OCI-LY1 (cell line): Measurements from ENCODE around the gene ZBTB42.

Source experiments
- H2AFZ ChIP-seq: fragments of 200-600 bp; sonication (generic), shearing (Covaris generic); 2 replicates; pipeline ENCODE4 v1.6.0; 2014; ENCODE audit warnings: antibody characterized with exemption, mild to moderate bottlenecking, low read length
- H3F3A ChIP-seq: fragments of 200-600 bp; sonication (generic), shearing (Covaris generic); 2 replicates; pipeline ENCODE4 v1.6.0; 2014; ENCODE audit warnings: mild to moderate bottlenecking, antibody characterized with exemption, low read length, moderate library complexity; ENCODE audit not compliant: insufficient read depth
- H3K27ac ChIP-seq: fragments of 200-600 bp; sonication (generic); 2 replicates; pipeline ENCODE4 v1.5.1; 2014; ENCODE audit warnings: low read length, mixed run types, mild to moderate bottlenecking, low read depth; ENCODE audit not compliant: poor library complexity, severe bottlenecking
- H3K27me3 ChIP-seq: fragments of 200-600 bp; sonication (generic); 2 replicates; pipeline ENCODE4 v1.6.0; 2014; ENCODE audit warnings: antibody characterized with exemption, mild to moderate bottlenecking, low read length, moderate library complexity; ENCODE audit not compliant: insufficient read depth
- H3K36me3 ChIP-seq: fragments of 200-600 bp; sonication (generic); 2 replicates; pipeline ENCODE4 v1.6.1; 2014; ENCODE audit warnings: mild to moderate bottlenecking, antibody characterized with exemption, low read length, moderate library complexity, mixed read lengths; ENCODE audit not compliant: insufficient read depth
- H3K4me1 ChIP-seq: fragments of 200-600 bp; sonication (generic); 2 replicates; pipeline ENCODE4 v1.5.1; 2014; ENCODE audit warnings: mild to moderate bottlenecking, low read length, moderate library complexity; ENCODE audit not compliant: insufficient read depth, severe bottlenecking
- H3K4me2 ChIP-seq: fragments of 200-600 bp; sonication (generic), shearing (Covaris generic); 2 replicates; pipeline ENCODE4 v1.6.1; 2014; ENCODE audit warnings: low read length
- H3K4me3 ChIP-seq: fragments of 200-600 bp; sonication (generic); 2 replicates; pipeline ENCODE4 v1.5.1; 2014; ENCODE audit warnings: low read length, low read depth, mild to moderate bottlenecking, mixed read lengths; ENCODE audit not compliant: poor library complexity, severe bottlenecking
- H3K79me2 ChIP-seq: fragments of 200-600 bp; shearing (Covaris generic); 2 replicates; pipeline ENCODE4 v1.6.1; 2016; ENCODE audit warnings: mixed run types, low read length, mixed read lengths; ENCODE audit not compliant: insufficient read depth
- H3K9ac ChIP-seq: fragments of 200-600 bp; sonication (generic), shearing (Covaris generic); 2 replicates; pipeline ENCODE4 v1.6.1; 2014; ENCODE audit warnings: mild to moderate bottlenecking, low read length, mixed read lengths
- H3K9me2 ChIP-seq: fragments of 200-600 bp; sonication (generic), shearing (Covaris generic); 2 replicates; pipeline ENCODE4 v1.6.1; 2014; ENCODE audit warnings: low read depth, mild to moderate bottlenecking, low read length, mixed read lengths
- H3K9me3 ChIP-seq: fragments of 200-600 bp; shearing (Covaris generic); 2 replicates; pipeline ENCODE4 v1.6.1; 2014; ENCODE audit warnings: low read length, mixed read lengths
- H4K20me1 ChIP-seq: fragments of 200-600 bp; sonication (generic), shearing (Covaris generic); 2 replicates; pipeline ENCODE4 v1.6.0; 2016; ENCODE audit warnings: mild to moderate bottlenecking, low read length; ENCODE audit not compliant: insufficient read depth
- CTCF ChIP-seq: fragments of 200-600 bp; sonication (generic), shearing (Covaris generic); IDR thresholded peaks from 2 replicates; pipeline ENCODE4 v1.5.1; 2017; ENCODE audit warnings: mild to moderate bottlenecking, antibody characterized with exemption, low read length, moderate library complexity, mixed read lengths
- EZH2 ChIP-seq: fragments of 200-600 bp; sonication (generic), shearing (Covaris generic); IDR thresholded peaks from 2 replicates; pipeline ENCODE4 v1.8.0; 2017; ENCODE audit warnings: borderline replicate concordance, mixed run types, mild to moderate bottlenecking, antibody characterized with exemption, low read length, moderate library complexity, mixed read lengths

The ZBTB42 gene

GRCh38 chr14:104820669-104821228, 19.8 kb downstream of the ZBTB42 start:
- no peak overlapping the region for H3K9ac ChIP-seq
- TF ChIP-seq EZH2 (no peak), CTCF (no peak)
- H3K36me3 ChIP-seq: peaks cover 16% of the 10 kb centered on the region; the same call in 1 of the 2 replicates

GRCh38 chr14:104821229-104821945, 20.5 kb downstream of the ZBTB42 start:
- Histone ChIP-seq H3K4me1 (peaks cover 12% of the 10 kb centered on the region), H3K4me3 (no peak overlapping the region), H3K36me3 (peaks cover 16% of the 10 kb centered on the region; the same call in 1 of the 2 replicates), H3K9me2 (no peaks in the 10 kb centered on the region), H4K20me1 (no peaks in the 10 kb centered on the region), H3K4me2 (no peak overlapping the region), H3K27ac (no peak overlapping the region), H3K79me2 (no peaks in the 10 kb centered on the region), H3K9ac (no peak overlapping the region), H3K9me3 (0 out of 2 replicates have a peak, but pooled peaks cover 2% of the 10 kb centered on the region), H3K27me3 (peaks cover 8% of the 10 kb centered on the region; the same call in 1 of the 2 replicates), H2AFZ (no peak overlapping the region), H3F3A (no peaks in the 10 kb centered on the region)
- no peak for TF ChIP-seq EZH2
- no peak for TF ChIP-seq CTCF

More at GRCh38 chr14:104820669-104821228, 19.8 kb downstream of the ZBTB42 start:
- H3F3A ChIP-seq: no peaks in the 10 kb centered on the region
- H3K4me1 ChIP-seq: peaks cover 10% of the 10 kb centered on the region
- H3K4me3 ChIP-seq: no peak overlapping the region
- H3K27ac ChIP-seq: no peak overlapping the region
- no peak overlapping the region for H2AFZ ChIP-seq
- H4K20me1 ChIP-seq: no peaks in the 10 kb centered on the region
- H3K9me3 ChIP-seq: 0 out of 2 replicates have a peak, but pooled peaks cover 2% of the 10 kb centered on the region
- no peak overlapping the region for H3K4me2 ChIP-seq
- H3K79me2 ChIP-seq: no peaks in the 10 kb centered on the region
- H3K27me3 ChIP-seq: peaks cover 8% of the 10 kb centered on the region; the same call in 1 of the 2 replicates
- no peaks in the 10 kb centered on the region for H3K9me2 ChIP-seq

- no peaks in the 10 kb centered on the region for H3K79me2 ChIP-seq
- TF ChIP-seq EZH2 (no peak), CTCF (no peak)
- no peak overlapping the region for H2AFZ ChIP-seq
- H4K20me1 ChIP-seq: no peaks in the 10 kb centered on the region
- H3K9me3 ChIP-seq: 0 out of 2 replicates have a peak, but pooled peaks cover 2% of the 10 kb centered on the region
- H3K36me3 ChIP-seq: peaks cover 16% of the 10 kb centered on the region; the same call in 1 of the 2 replicates
- H3K4me2 ChIP-seq: no peak overlapping the region
- no peaks in the 10 kb centered on the region for H3F3A ChIP-seq
- H3K27me3 ChIP-seq: peaks cover 8% of the 10 kb centered on the region; the same call in 1 of the 2 replicates
- H3K9me2 ChIP-seq: no peaks in the 10 kb centered on the region
- no peak overlapping the region for H3K4me3 ChIP-seq
- peaks cover 5% of the 10 kb centered on the region for H3K4me1 ChIP-seq
- H3K9ac ChIP-seq: no peak overlapping the region
- no peak overlapping the region for H3K27ac ChIP-seq
Observed at GRCh38 chr14:104821971-104822608, 21.2 kb downstream of the ZBTB42 start.
